IMR-90 (cell line): ENCODE measurements around the gene BANF1. TPM values are rescaled to one million over a fixed set of nuclear protein-coding genes. Genes with fewer than 3 reads are reported as not detected.

ENCODE experiments used
- ATAC-seq: fragments of 200-7000 bp; cut with Tn5 transposase; 2 replicates; pipeline ENCODE4 v1.9.1; 2020; ENCODE audit warnings: low read depth, mild to moderate bottlenecking, moderate library complexity
- BruUV-seq: library from RNA; stranded (reverse); fragments of 400-500 nt; replicated peaks from 2 replicates; lab custom pipeline; 2021; lab: Mats Ljungman, UMichigan
- CTCF ChIA-PET: fragments of 300-600 bp; formaldehyde crosslinking; extraction: SDS; loops from one replicate; lab custom pipeline; 2021; ENCODE audit warnings: antibody characterized with exemption; lab: Yijun Ruan, JAX
- POLR2A ChIA-PET: fragments of 300-600 bp; sonication (Branson Sonifier 250); formaldehyde crosslinking; loops from one replicate; lab custom pipeline; 2022; ENCODE audit warnings: antibody characterized with exemption; ENCODE audit not compliant: unreplicated experiment; lab: Charles Lee
- DNase-seq: peaks from one replicate; pipeline ENCODE4 v3.0.0; 2013
- H2AFZ ChIP-seq: replicated peaks from 2 replicates; pipeline ENCODE3; 2013; ENCODE audit warnings: low read length, mild to moderate bottlenecking; ENCODE audit not compliant: poor library complexity
- H2AK5ac ChIP-seq: 2 replicates; pipeline ENCODE4 v1.6.1; 2013; ENCODE audit warnings: low read depth, low read length, inconsistent platforms
- H2AK9ac ChIP-seq: replicated peaks from 2 replicates; pipeline ENCODE3; 2013; ENCODE audit warnings: mild to moderate bottlenecking, low read depth, low read length, moderate library complexity; ENCODE audit not compliant: poor library complexity
- H2BK120ac ChIP-seq: 2 replicates; pipeline ENCODE4 v1.6.1; 2013; ENCODE audit warnings: low read depth, low read length, inconsistent platforms
- H2BK15ac ChIP-seq: 3 replicates; pipeline ENCODE4 v1.6.1; 2013; ENCODE audit warnings: low read depth, low read length, inconsistent platforms
- H2BK20ac ChIP-seq: 2 replicates; pipeline ENCODE4 v1.6.1; 2013; ENCODE audit warnings: low read depth, mild to moderate bottlenecking, inconsistent platforms, low read length, moderate library complexity
- H2BK5ac ChIP-seq: 2 replicates; pipeline ENCODE4 v1.6.1; 2013; ENCODE audit warnings: mild to moderate bottlenecking, low read depth, low read length, inconsistent platforms; ENCODE audit not compliant: poor library complexity, severe bottlenecking
- H3K14ac ChIP-seq: replicated peaks from 2 replicates; pipeline ENCODE4 v1.6.1; 2013; ENCODE audit warnings: low read depth, low read length, inconsistent platforms
- H3K18ac ChIP-seq: 2 replicates; pipeline ENCODE4 v1.6.1; 2013; ENCODE audit warnings: low read depth, low read length, control low read depth
- H3K23ac ChIP-seq: 2 replicates; pipeline ENCODE4 v1.6.1; 2013; ENCODE audit warnings: low read depth, low read length, inconsistent platforms
- H3K27ac ChIP-seq: 2 replicates; pipeline ENCODE4 v1.5.1; 2013; ENCODE audit warnings: mild to moderate bottlenecking, control low read depth, low read length; ENCODE audit not compliant: insufficient read depth
- H3K27me3 ChIP-seq: 2 replicates; pipeline ENCODE4 v1.6.1; 2013; ENCODE audit warnings: low read length; ENCODE audit not compliant: control insufficient read depth, insufficient read depth
- H3K36me3 ChIP-seq: 2 replicates; pipeline ENCODE4 v1.6.1; 2013; ENCODE audit warnings: low read length, mixed read lengths; ENCODE audit not compliant: control insufficient read depth, insufficient read depth
- H3K4ac ChIP-seq: 2 replicates; pipeline ENCODE4 v1.6.1; 2013; ENCODE audit warnings: low read depth, low read length, inconsistent platforms
- H3K4me1 ChIP-seq: 2 replicates; pipeline ENCODE4 v1.6.1; 2013; ENCODE audit warnings: low read length, mixed read lengths; ENCODE audit not compliant: control insufficient read depth, insufficient read depth
- H3K4me2 ChIP-seq: 2 replicates; pipeline ENCODE4 v1.6.1; 2013; ENCODE audit warnings: low read depth, mild to moderate bottlenecking, control low read depth, low read length, moderate library complexity
- H3K4me3 ChIP-seq: 2 replicates; pipeline ENCODE4 v1.5.1; 2013; ENCODE audit warnings: low read depth, mild to moderate bottlenecking, control low read depth, low read length, moderate library complexity; ENCODE audit not compliant: insufficient read depth
- H3K56ac ChIP-seq: 2 replicates; pipeline ENCODE4 v1.6.1; 2013; ENCODE audit warnings: low read length, inconsistent platforms; ENCODE audit not compliant: insufficient read depth; ENCODE audit errors: extremely low read depth
- H3K79me1 ChIP-seq, 2 experiments: 2 replicates each; pipeline ENCODE4 v1.6.1; 2013; ENCODE audit warnings: low read length in 2 of 2, inconsistent platforms in 1 of 2, low read depth in 1 of 2
- H3K9ac ChIP-seq: 2 replicates; pipeline ENCODE4 v1.6.1; 2013; ENCODE audit warnings: low read depth, low read length, control low read depth
- H3K9me1 ChIP-seq: 2 replicates; pipeline ENCODE4 v1.6.1; 2013; ENCODE audit warnings: low read length, inconsistent platforms; ENCODE audit not compliant: insufficient read depth
- H3K9me3 ChIP-seq: 2 replicates; pipeline ENCODE4 v1.6.1; 2013; ENCODE audit warnings: low read length; ENCODE audit not compliant: control insufficient read depth, insufficient read depth
- H4K20me1 ChIP-seq: 2 replicates; pipeline ENCODE4 v1.6.1; 2013; ENCODE audit warnings: low read length, inconsistent platforms; ENCODE audit not compliant: insufficient read depth
- H4K5ac ChIP-seq: 2 replicates; pipeline ENCODE4 v1.6.1; 2013; ENCODE audit warnings: mild to moderate bottlenecking, low read depth, low read length, control low read depth
- H4K8ac ChIP-seq, 2 experiments: 2 replicates each; pipeline ENCODE4 v1.6.1; 2013; ENCODE audit warnings: low read depth in 2 of 2, low read length in 2 of 2, control low read depth in 1 of 2, inconsistent platforms in 1 of 2
- H4K91ac ChIP-seq: 2 replicates; pipeline ENCODE4 v1.6.1; 2013; ENCODE audit warnings: low read depth, low read length, inconsistent platforms; ENCODE audit not compliant: insufficient read depth
- BHLHE40 ChIP-seq: fragments of 150-350 bp; IDR thresholded peaks from 2 replicates; pipeline ENCODE4 v1.6.1; 2016; ENCODE audit warnings: mild to moderate bottlenecking, low read depth, low read length
- CEBPB ChIP-seq: IDR thresholded peaks from 2 replicates; pipeline ENCODE4 v1.6.1; 2012; ENCODE audit warnings: low read depth, low read length, improper control_type of control experiment
- CTCF ChIP-seq: conservative IDR thresholded peaks from 2 replicates; pipeline ENCODE4 v1.5.1; 2012; ENCODE audit warnings: mild to moderate bottlenecking, low read depth, low read length, improper control_type of control experiment
- FOS ChIP-seq: fragments of 150-350 bp; IDR thresholded peaks from 2 replicates; pipeline ENCODE4 v1.6.1; 2016; ENCODE audit warnings: low read depth, low read length
- MAFK ChIP-seq: IDR thresholded peaks from 2 replicates; pipeline ENCODE4 v1.6.1; 2012; ENCODE audit warnings: low read depth, low read length, improper control_type of control experiment
- MAZ ChIP-seq: IDR thresholded peaks from 2 replicates; pipeline ENCODE4 v1.6.1; 2012; ENCODE audit warnings: low read depth, mild to moderate bottlenecking, low read length, improper control_type of control experiment, moderate library complexity, borderline replicate concordance
- MXI1 ChIP-seq: IDR thresholded peaks from 2 replicates; pipeline ENCODE4 v1.6.1; 2012; ENCODE audit warnings: low read depth, mild to moderate bottlenecking, low read length, moderate library complexity, borderline replicate concordance
- NFE2L2 ChIP-seq: fragments of 150-350 bp; IDR thresholded peaks from 2 replicates; pipeline ENCODE4 v1.6.1; 2016; ENCODE audit warnings: low read depth, mild to moderate bottlenecking, low read length
- POLR2A ChIP-seq: IDR thresholded peaks from 2 replicates; pipeline ENCODE4 v1.6.1; 2012; ENCODE audit warnings: mild to moderate bottlenecking, low read depth, low read length
- RAD21 ChIP-seq: IDR thresholded peaks from 2 replicates; pipeline ENCODE4 v1.6.1; 2012; ENCODE audit warnings: low read length, improper control_type of control experiment
- RCOR1 ChIP-seq: IDR thresholded peaks from 2 replicates; pipeline ENCODE4 v1.6.1; 2012; ENCODE audit warnings: mild to moderate bottlenecking, low read length, improper control_type of control experiment; ENCODE audit not compliant: insufficient replicate concordance
- RFX5 ChIP-seq: IDR thresholded peaks from 2 replicates; pipeline ENCODE4 v1.8.0; 2012; ENCODE audit warnings: low read depth, mild to moderate bottlenecking, low read length, moderate library complexity
- SMC3 ChIP-seq: fragments of 150-350 bp; IDR thresholded peaks from 2 replicates; pipeline ENCODE4 v1.6.1; 2016; ENCODE audit warnings: low read depth, mild to moderate bottlenecking, antibody characterized with exemption, low read length, moderate library complexity
- USF2 ChIP-seq: fragments of 150-350 bp; IDR thresholded peaks from 2 replicates; pipeline ENCODE4 v1.6.1; 2017; ENCODE audit warnings: mild to moderate bottlenecking, antibody characterized with exemption, low read length, low read depth
- WGBS, 2 experiments: methylation state at CpG; one replicate each; pipeline versions ENCODE4 v1.1.5 to v1.1.7; 2013; ENCODE audit warnings: missing lambda C conversion rate in 2 of 2; ENCODE audit not compliant: insufficient read length in 1 of 2; ENCODE audit errors: extremely low coverage in 2 of 2; 5-methylcytosine and 5-hydroxymethylcytosine counted together
- dilution Hi-C: fragments of 300-500 bp; cut with HindIII; formaldehyde crosslinking; loops from one replicate; pipeline ENCODE4 v1.14.3; 2018; ENCODE audit warnings: low sequenced_read_pairs; ENCODE audit not compliant: unreplicated experiment
- in situ Hi-C: fragments of 300-500 bp; cut with MboI; formaldehyde crosslinking; loops from 3 replicates; pipeline ENCODE4 v1.14.3; 2019; ENCODE audit warnings: low sequenced_read_pairs, inconsistent platforms, mixed read lengths
- intact Hi-C: fragments of 100-400 bp; cut with micrococcal nuclease; formaldehyde crosslinking; loops from 2 replicates; pipeline ENCODE4 v1.10.0; 2022
- polyA plus RNA-seq, 3 experiments: library from polyadenylated mRNA; depleted of rRNA; stranded (reverse); fragments of >200 nt; gene quantifications; 2 replicates each; pipeline ENCODE4 v1.2.3, GENCODE V29; 2012; ENCODE audit warnings: low replicate concordance in 1 of 3
- total RNA-seq: library from RNA; depleted of rRNA; stranded (reverse); fragments of >200 nt; gene quantifications from 2 replicates; pipeline ENCODE4 v1.2.3, GENCODE V29; 2012
- TF ChIP-seq, protein P1 (sequence below): fragments of 150-350 bp; IDR thresholded peaks from 2 replicates; pipeline ENCODE4 v1.6.1; 2016; ENCODE audit warnings: low read depth, mild to moderate bottlenecking, low read length, moderate library complexity, borderline replicate concordance

BANF1 gene
- total and polyA plus RNA-seq, 2 of the 4 experiments (the other 2 are of a cell fraction), result 36.6 to 242 TPM

DNA sequence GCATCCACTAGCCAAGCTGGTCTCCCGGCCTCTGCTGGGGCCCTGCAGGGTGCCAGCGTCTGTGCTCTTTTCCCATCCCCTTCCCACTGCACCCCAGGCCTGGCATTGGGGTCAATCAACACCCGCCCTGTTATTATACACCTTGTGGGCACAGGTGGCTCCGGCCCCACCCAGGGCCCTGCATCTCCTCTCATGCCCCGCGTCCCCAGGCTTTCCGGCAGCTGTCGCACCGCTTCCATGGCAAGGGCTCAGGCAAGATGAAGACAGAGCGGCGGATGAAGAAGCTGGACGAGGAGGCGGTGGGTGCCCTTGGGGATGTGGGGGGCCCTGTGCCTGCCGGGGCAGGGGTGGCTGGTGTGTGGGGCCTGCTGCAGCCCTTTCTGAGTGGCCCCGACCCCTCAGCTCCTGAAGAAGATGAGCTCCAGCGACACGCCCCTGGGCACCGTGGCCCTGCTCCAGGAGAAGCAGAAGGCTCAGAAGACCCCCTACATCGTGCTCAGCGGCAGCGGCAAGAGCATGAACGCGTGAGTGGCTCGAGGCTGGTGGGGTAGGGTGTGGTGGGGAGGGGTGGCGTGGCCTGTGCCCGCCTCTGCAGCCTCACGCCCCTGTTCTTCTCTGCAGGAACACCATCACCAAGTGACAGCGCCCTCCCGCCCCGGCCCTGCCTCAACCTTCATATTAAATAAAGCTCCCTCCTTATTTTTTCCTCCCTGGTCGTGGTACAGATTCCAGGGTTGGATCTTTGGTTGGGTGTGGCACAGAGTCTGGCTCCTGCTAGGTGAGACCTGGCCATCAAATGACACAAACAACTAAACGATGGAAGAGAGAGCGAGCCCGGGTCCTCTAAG, 23.7 kb upstream of the BANF1 start:
- Histone ChIP-seq H3K9ac (no peak overlapping the region), H3K23ac (no peak overlapping the region), H2BK15ac (no peak overlapping the region), H3K9me1 (no peaks in the 10 kb centered on the region), H2BK120ac (no peak overlapping the region), H2AK5ac (no peak overlapping the region), H2AFZ (no peak overlapping the region), H3K4me2 (no peak overlapping the region), H3K4me3 (no peak overlapping the region), H3K14ac (no peak overlapping the region), H3K27me3 (no peaks in the 10 kb centered on the region), H3K56ac (no peak overlapping the region), H4K5ac (no peak overlapping the region), H2BK5ac (no peak overlapping the region), H3K18ac (no peak overlapping the region), H4K91ac (no peak overlapping the region), H3K79me1 (peaks cover 0 to 8% of the 10 kb centered on the region in 2 experiments; a peak in 1 of 4 replicates), H2BK20ac (no peak overlapping the region), H3K4me1 (no peaks in the 10 kb centered on the region), H2AK9ac (no peak overlapping the region), H3K4ac (no peak overlapping the region), H3K27ac (no peak overlapping the region), H3K9me3 (no peaks in the 10 kb centered on the region), H4K8ac (no peak overlapping the region), H4K20me1 (no peaks in the 10 kb centered on the region), H3K36me3 (peaks cover 41% of the 10 kb centered on the region)
- ChIA-PET CTCF (no interaction called here), POLR2A (no interaction called here)
- WGBS, 2 experiments, result 100% methylated on average over 4 of the region's 34 CpGs; no CpG with 5 or more reads in 1 of the 2 experiments
- intact Hi-C loops (no loop called here), dilution Hi-C loops (no loop called here), in situ Hi-C loops (no loop called here)
- ATAC-seq, result no peak
- no peak for DNase-seq
- no TSS peak for BruUV-seq
- TF ChIP-seq NFE2L2 (no peak), MXI1 (no peak), RAD21 (no peak), USF2 (no peak), CTCF (no peak), CEBPB (no peak), MAFK (no peak), BHLHE40 (no peak), POLR2A (no peak), SMC3 (no peak), MAZ (no peak), FOS (no peak), RCOR1 (no peak), RFX5 (no peak)
- TF ChIP-seq, protein P1, sequence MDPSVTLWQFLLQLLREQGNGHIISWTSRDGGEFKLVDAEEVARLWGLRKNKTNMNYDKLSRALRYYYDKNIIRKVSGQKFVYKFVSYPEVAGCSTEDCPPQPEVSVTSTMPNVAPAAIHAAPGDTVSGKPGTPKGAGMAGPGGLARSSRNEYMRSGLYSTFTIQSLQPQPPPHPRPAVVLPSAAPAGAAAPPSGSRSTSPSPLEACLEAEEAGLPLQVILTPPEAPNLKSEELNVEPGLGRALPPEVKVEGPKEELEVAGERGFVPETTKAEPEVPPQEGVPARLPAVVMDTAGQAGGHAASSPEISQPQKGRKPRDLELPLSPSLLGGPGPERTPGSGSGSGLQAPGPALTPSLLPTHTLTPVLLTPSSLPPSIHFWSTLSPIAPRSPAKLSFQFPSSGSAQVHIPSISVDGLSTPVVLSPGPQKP, result no peak
